ENCODE results near the gene GINS2. TPM values are rescaled to one million over a fixed set of nuclear protein-coding genes. Genes with fewer than 3 reads are reported as not detected.

The GINS2 gene
- polyA plus RNA-seq, 1 of the 3 experiments (the other 2 are of a cell fraction): 9.0 TPM

GRCh38 chr16:85664580-85665372 lies 24.0 kb downstream of the GINS2 start:
- H3K27ac ChIP-seq (ENCODE audit: low read depth in 2 of 2, low read length in 1 of 2): no peak overlapping the region; a peak in 1 of 4 replicates
- no peak for DNase-seq
- H3K27me3 ChIP-seq (ENCODE audit: insufficient read depth): no peaks in the 10 kb centered on the region

GRCh38 chr16:85663891-85664321 lies 24.8 kb downstream of the GINS2 start:
- 95% methylated on average over 8 of the region's 12 CpGs for WGBS (ENCODE audit: low lambda C conversion rate)

More at GRCh38 chr16:85664580-85665372, 24.0 kb downstream of the GINS2 start:
- Histone ChIP-seq H3F3A (replicated peaks; ENCODE audit: insufficient read depth) (no peaks in the 10 kb centered on the region), H3K4me1 (ENCODE audit: control insufficient read depth in 1 of 2, insufficient read depth in 2 of 2, low read depth in 1 of 2, low read length in 1 of 2) (peaks cover 0 to 42% of the 10 kb centered on the region in 2 experiments; a peak in 1 of 4 replicates), H3K79me2 (ENCODE audit: insufficient read depth) (no peaks in the 10 kb centered on the region), H2AFZ (ENCODE audit: low read depth) (no peak overlapping the region), H3K36me3 (replicated peaks in 1 of 2; ENCODE audit: control insufficient read depth in 1 of 2, insufficient read depth in 2 of 2, low read length in 1 of 2) (peaks cover 26 to 88% of the 10 kb centered on the region in 2 experiments), H3K9me3 (no peaks in the 10 kb centered on the region), H3K4me3 (ENCODE audit: low read depth in 2 of 2, low read length in 1 of 2) (no peak overlapping the region), H3K9me2 (no peaks in the 10 kb centered on the region), H4K20me1 (ENCODE audit: insufficient read depth) (peaks cover 4% of the 10 kb centered on the region; the same call in 1 of the 2 replicates), H3K4me2 (no peak overlapping the region), H3K9ac (no peak overlapping the region)
- ChIA-PET CTCF (interaction anchor here (1.6 kb wide), 1 partner anchor 53 kb away, joined by 3 read pairs; no protein-coding TSS in a partner anchor), POLR2A (no interaction called here)
- WGBS (ENCODE audit: low lambda C conversion rate): 96% methylated on average over 23 of the region's 27 CpGs
- TF ChIP-seq MEF2A (IDR thresholded peaks at IDR 0.05; ENCODE audit: borderline replicate concordance, low read depth): no peak

More at GRCh38 chr16:85663891-85664321, 24.8 kb downstream of the GINS2 start:
- Histone ChIP-seq H3K9ac (no peak overlapping the region), H3K9me2 (no peaks in the 10 kb centered on the region), H3K27me3 (ENCODE audit: insufficient read depth) (no peaks in the 10 kb centered on the region), H4K20me1 (ENCODE audit: insufficient read depth) (peaks cover 4% of the 10 kb centered on the region; the same call in 1 of the 2 replicates), H3K4me3 (ENCODE audit: low read depth in 2 of 2, low read length in 1 of 2) (no peak overlapping the region), H3K4me1 (ENCODE audit: control insufficient read depth in 1 of 2, insufficient read depth in 2 of 2, low read depth in 1 of 2, low read length in 1 of 2) (peaks cover 0 to 39% of the 10 kb centered on the region in 2 experiments; a peak in 1 of 4 replicates), H3K4me2 (no peak overlapping the region), H2AFZ (ENCODE audit: low read depth) (no peak overlapping the region), H3K36me3 (replicated peaks in 1 of 2; ENCODE audit: control insufficient read depth in 1 of 2, insufficient read depth in 2 of 2, low read length in 1 of 2) (peaks cover 19 to 88% of the 10 kb centered on the region in 2 experiments), H3K27ac (ENCODE audit: low read depth in 2 of 2, low read length in 1 of 2) (peak overlapping the region in 1 of 2 experiments; percentile 47; a peak in 2 of 4 replicates), H3F3A (replicated peaks; ENCODE audit: insufficient read depth) (no peaks in the 10 kb centered on the region), H3K79me2 (ENCODE audit: insufficient read depth) (no peaks in the 10 kb centered on the region), H3K9me3 (no peaks in the 10 kb centered on the region)
- no peak for DNase-seq
- TF ChIP-seq, protein P1, sequence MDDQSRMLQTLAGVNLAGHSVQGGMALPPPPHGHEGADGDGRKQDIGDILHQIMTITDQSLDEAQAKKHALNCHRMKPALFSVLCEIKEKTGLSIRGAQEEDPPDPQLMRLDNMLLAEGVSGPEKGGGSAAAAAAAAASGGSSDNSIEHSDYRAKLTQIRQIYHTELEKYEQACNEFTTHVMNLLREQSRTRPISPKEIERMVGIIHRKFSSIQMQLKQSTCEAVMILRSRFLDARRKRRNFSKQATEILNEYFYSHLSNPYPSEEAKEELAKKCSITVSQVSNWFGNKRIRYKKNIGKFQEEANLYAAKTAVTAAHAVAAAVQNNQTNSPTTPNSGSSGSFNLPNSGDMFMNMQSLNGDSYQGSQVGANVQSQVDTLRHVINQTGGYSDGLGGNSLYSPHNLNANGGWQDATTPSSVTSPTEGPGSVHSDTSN (IDR thresholded peaks at IDR 0.05): no peak
- TF ChIP-seq TCF12 (IDR thresholded peaks at IDR 0.05): no peak
- TF ChIP-seq RXRA (IDR thresholded peaks at IDR 0.05; ENCODE audit: borderline replicate concordance, low read depth): no peak
- no peak for TF ChIP-seq FOXM1 (IDR thresholded peaks at IDR 0.05; ENCODE audit: low read depth)
- TF ChIP-seq RFX5 (IDR thresholded peaks at IDR 0.05; ENCODE audit: low read length): no peak
- no peak for TF ChIP-seq EZH2phosphoT487 (IDR thresholded peaks at IDR 0.05; ENCODE audit: borderline replicate concordance, low read depth)
- no peak for TF ChIP-seq JUND (IDR thresholded peaks at IDR 0.05)
- ChIA-PET POLR2A (no interaction called here), CTCF (interaction anchor here (1.6 kb wide), 1 partner anchor 54 kb away, joined by 3 read pairs; no protein-coding TSS in a partner anchor)
